Peyer's patch (tissue), 4 donors: Measurements from ENCODE around the gene PCDHGC3.
"Not testable (repeated sequence)": the region's sequence is repeated elsewhere in the genome, so short reads cannot be mapped to it uniquely, and the experiment has no call there.

Experiments used
- CTCF ChIP-seq, 6 experiments: fragments of 450-650 bp in 4 of 6; fragments of 200-600 bp in 2 of 6; sonication (generic) in 1 of 6; IDR thresholded peaks; one replicate each; pipeline ENCODE4 v1.5.1; 2017 to 2019; ENCODE audit warnings: antibody characterized with exemption in 6 of 6, mild to moderate bottlenecking in 3 of 6, moderate library complexity in 1 of 6
- POLR2A ChIP-seq, 2 donors: fragments of 450-650 bp; IDR thresholded peaks; one replicate each; pipeline ENCODE4 v1.5.1; 2017; ENCODE audit warnings: antibody characterized with exemption in 2 of 2, mild to moderate bottlenecking in 2 of 2, moderate library complexity in 2 of 2

GRCh38 chr5:141432308-141432707, 43.5 kb upstream of the PCDHGC3 start:
- not testable (repeated sequence) for TF ChIP-seq CTCF, POLR2A (IDR thresholded peaks at IDR 0.05)
